Muscle layer of duodenum (tissue), 2 donors: Measurements from ENCODE around the gene CLN6.

Source experiments
- H3K27ac ChIP-seq: one replicate; pipeline ENCODE4 v1.7.0; 2013; ENCODE audit warnings: mild to moderate bottlenecking, low read length
- H3K27me3 ChIP-seq: one replicate; pipeline ENCODE4 v1.7.0; 2013; ENCODE audit warnings: low read depth, mild to moderate bottlenecking, control low read depth, low read length
- H3K36me3 ChIP-seq, 2 donors: one replicate each; pipeline ENCODE4 v1.7.0; 2013; ENCODE audit warnings: low read length in 2 of 2, control low read depth in 1 of 2, mild to moderate bottlenecking in 1 of 2; ENCODE audit not compliant: insufficient read depth in 2 of 2, control insufficient read depth in 1 of 2
- H3K4me1 ChIP-seq, 2 donors: one replicate each; pipeline ENCODE4 v1.7.0; 2013; ENCODE audit warnings: low read length in 2 of 2, mild to moderate bottlenecking in 2 of 2, control low read depth in 1 of 2, moderate library complexity in 1 of 2; ENCODE audit not compliant: insufficient read depth in 2 of 2, control insufficient read depth in 1 of 2
- H3K4me3 ChIP-seq, 2 donors: one replicate each; pipeline ENCODE4 v1.7.0; 2013; ENCODE audit warnings: low read length in 2 of 2, low read depth in 1 of 2, mild to moderate bottlenecking in 1 of 2
- H3K9me3 ChIP-seq, 2 donors: one replicate each; pipeline ENCODE4 v1.7.0; 2013; ENCODE audit warnings: low read length in 2 of 2, control low read depth in 1 of 2, mild to moderate bottlenecking in 1 of 2; ENCODE audit not compliant: control insufficient read depth in 1 of 2
- donor health status: healthy.

CLN6 gene

GRCh38 chr15:68210409-68210756, 19.1 kb downstream of the CLN6 start:
- Histone ChIP-seq H3K27me3 (no peaks in the 10 kb centered on the region), H3K4me1 (peaks cover 4 to 19% of the 10 kb centered on the region in 2 donors), H3K4me3 (peak overlapping the region in 1 of 2 donors; percentile 48), H3K9me3 (no peaks in the 10 kb centered on the region), H3K36me3 (no peaks in the 10 kb centered on the region), H3K27ac (no peak overlapping the region)

GRCh38 chr15:68209735-68210408, 19.7 kb downstream of the CLN6 start:
- Histone ChIP-seq H3K27me3 (no peaks in the 10 kb centered on the region), H3K9me3 (no peaks in the 10 kb centered on the region), H3K4me1 (peaks cover 9 to 24% of the 10 kb centered on the region in 2 donors), H3K27ac (no peak overlapping the region), H3K36me3 (no peaks in the 10 kb centered on the region), H3K4me3 (no peak overlapping the region)

GRCh38 chr15:68209272-68209671, 20.3 kb downstream of the CLN6 start:
- Histone ChIP-seq H3K36me3 (no peaks in the 10 kb centered on the region), H3K27me3 (no peaks in the 10 kb centered on the region), H3K4me1 (peaks cover 14 to 30% of the 10 kb centered on the region in 2 donors), H3K9me3 (no peaks in the 10 kb centered on the region), H3K4me3 (no peak overlapping the region), H3K27ac (no peak overlapping the region)

GRCh38 chr15:68208636-68209240, 20.8 kb downstream of the CLN6 start:
- no peaks in the 10 kb centered on the region for H3K36me3 ChIP-seq
- H3K27me3 ChIP-seq = no peaks in the 10 kb centered on the region
- no peak overlapping the region for H3K27ac ChIP-seq
- no peak overlapping the region for H3K4me3 ChIP-seq
- H3K4me1 ChIP-seq = peaks cover 14 to 31% of the 10 kb centered on the region in 2 donors
- H3K9me3 ChIP-seq = no peaks in the 10 kb centered on the region

- peaks cover 14 to 31% of the 10 kb centered on the region in 2 donors for H3K4me1 ChIP-seq
- no peaks in the 10 kb centered on the region for H3K36me3 ChIP-seq
- H3K9me3 ChIP-seq = no peaks in the 10 kb centered on the region
- H3K4me3 ChIP-seq = no peak overlapping the region
- H3K27ac ChIP-seq = no peak overlapping the region
- H3K27me3 ChIP-seq = no peaks in the 10 kb centered on the region
Observed at GRCh38 chr15:68208136-68208535, 21.4 kb downstream of the CLN6 start.

- Histone ChIP-seq H3K4me3 (no peak overlapping the region), H3K27ac (no peak overlapping the region), H3K27me3 (no peaks in the 10 kb centered on the region), H3K9me3 (no peaks in the 10 kb centered on the region), H3K36me3 (no peaks in the 10 kb centered on the region), H3K4me1 (peaks cover 14 to 31% of the 10 kb centered on the region in 2 donors)
Observed at GRCh38 chr15:68207176-68207935, 22.2 kb downstream of the CLN6 start.

- H3K4me3 ChIP-seq = no peak overlapping the region
- peak overlapping the region; percentile 45 for H3K27ac ChIP-seq
- no peaks in the 10 kb centered on the region for H3K27me3 ChIP-seq
- H3K36me3 ChIP-seq = no peaks in the 10 kb centered on the region
- H3K9me3 ChIP-seq = no peaks in the 10 kb centered on the region
- peaks cover 14 to 31% of the 10 kb centered on the region in 2 donors for H3K4me1 ChIP-seq
Observed at GRCh38 chr15:68206711-68207151, 22.8 kb downstream of the CLN6 start.

- Histone ChIP-seq H3K27me3 (no peaks in the 10 kb centered on the region), H3K4me1 (peaks cover 14 to 30% of the 10 kb centered on the region in 2 donors), H3K9me3 (no peaks in the 10 kb centered on the region), H3K36me3 (no peaks in the 10 kb centered on the region), H3K4me3 (peak overlapping the region in 1 of 2 donors; percentile 67), H3K27ac (peak overlapping the region; percentile 77)
Observed at GRCh38 chr15:68205954-68206539, 23.5 kb downstream of the CLN6 start.

GRCh38 chr15:68205558-68205944, 24.0 kb downstream of the CLN6 start:
- no peaks in the 10 kb centered on the region for H3K27me3 ChIP-seq
- H3K9me3 ChIP-seq = no peaks in the 10 kb centered on the region
- H3K27ac ChIP-seq = peak overlapping the region; percentile 77
- H3K36me3 ChIP-seq = no peaks in the 10 kb centered on the region
- H3K4me1 ChIP-seq = peaks cover 14 to 25% of the 10 kb centered on the region in 2 donors
- peak overlapping the region in 1 of 2 donors; percentile 67 for H3K4me3 ChIP-seq

GRCh38 chr15:68204776-68205557, 24.6 kb downstream of the CLN6 start, which contains the start of gene CALML4:
Gene CALML4, minus strand, starts transcription at chr15:68205332. Its CDS starts 85 bp downstream, at chr15:68205247.
- no peaks in the 10 kb centered on the region for H3K27me3 ChIP-seq
- no peaks in the 10 kb centered on the region for H3K36me3 ChIP-seq
- peak within 1 kb of the TSS; percentile 77 for H3K27ac ChIP-seq
- H3K4me1 ChIP-seq = peaks cover 14 to 19% of the 10 kb centered on the region in 2 donors
- no peaks in the 10 kb centered on the region for H3K9me3 ChIP-seq
- peak within 1 kb of the TSS in 1 of 2 donors; percentile 67 for H3K4me3 ChIP-seq
